ENCODE measurements around the gene ZYX. TPM values are rescaled to one million over a fixed set of nuclear protein-coding genes. Genes with fewer than 3 reads are reported as not detected.
A peak's percentile ranks its signal among the peaks of the same experiment; 100 is the strongest.

Gene ZYX
- total RNA-seq, 1 donor from 2014 or later, result 9.4 TPM

- DNase-seq, result peak; percentile 53
These were observed 18.8 kb upstream of the ZYX start, which contains the start of gene FAM131B for GRCh38 chr7:143362131-143363015. FAM131B (minus strand) TSS chr7:143362713; CDS start chr7:143362603, 110 bp downstream.

GRCh38 chr7:143363016-143363937 is 17.9 kb upstream of the ZYX start:
- no peak for DNase-seq

- no peak for DNase-seq
These were observed 13.2 kb upstream of the ZYX start for GRCh38 chr7:143367972-143368371.

- no peak for DNase-seq
These were observed 12.8 kb upstream of the ZYX start for GRCh38 chr7:143368387-143368786.

- no peak for DNase-seq
These were observed 11.2 kb upstream of the ZYX start for GRCh38 chr7:143369678-143370651.

- peak; percentile 81 for DNase-seq
These were observed 9.1 kb upstream of the ZYX start for GRCh38 chr7:143372070-143372469.

GRCh38 chr7:143373255-143373794 is 7.8 kb upstream of the ZYX start:
- DNase-seq, result no peak

- no peak for DNase-seq
These were observed 6.6 kb upstream of the ZYX start for GRCh38 chr7:143374561-143374960.

GRCh38 chr7:143375298-143376034 is 5.7 kb upstream of the ZYX start:
- no peak for DNase-seq

- no peak for DNase-seq
These were observed 4.7 kb upstream of the ZYX start for GRCh38 chr7:143376396-143376795.

GRCh38 chr7:143379611-143380259 is 1.4 kb upstream of the ZYX start:
- DNase-seq, result no peak

- peak; percentile 65 for DNase-seq
These were observed 892 bp upstream of the ZYX start for GRCh38 chr7:143380260-143380645.

- DNase-seq, result peak; percentile 34
These were observed 431 bp downstream of the ZYX start for GRCh38 chr7:143381427-143382125.

GRCh38 chr7:143382126-143382790 is 1.1 kb downstream of the ZYX start:
- DNase-seq, result no peak

GRCh38 chr7:143382791-143383641 is 1.9 kb downstream of the ZYX start:
- DNase-seq, result no peak

- DNase-seq, result no peak
These were observed 2.5 kb downstream of the ZYX start for GRCh38 chr7:143383642-143383957.

GRCh38 chr7:143384148-143384547 is 3.0 kb downstream of the ZYX start:
- DNase-seq, result no peak

Measured in occipital lobe (tissue), 2 donors.